ENCODE measurements around the gene CLDN19.
"Not testable (repeated sequence)": the region's sequence is repeated elsewhere in the genome, so short reads cannot be mapped to it uniquely, and the experiment has no call there.

CLDN19 gene

DNA sequence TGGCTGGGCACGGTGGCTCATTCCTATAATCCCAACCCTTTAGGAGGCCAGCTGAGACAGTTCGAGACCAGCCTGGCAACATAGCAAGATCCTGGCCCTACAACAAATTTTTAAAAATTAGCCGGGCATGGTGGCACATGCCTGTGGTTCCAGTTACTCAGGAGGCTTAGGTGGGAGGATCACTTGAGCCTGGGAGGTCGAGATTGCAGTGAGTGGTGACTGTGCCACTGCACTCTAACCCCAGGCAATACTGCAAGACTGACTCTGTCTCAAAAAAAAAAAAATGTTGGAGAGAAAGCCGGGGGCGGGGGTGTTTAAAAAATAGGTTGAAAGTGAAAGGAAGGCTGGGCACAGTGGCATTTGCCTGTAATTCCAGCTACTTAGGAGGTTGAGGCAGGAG is 16.5 kb downstream of the CLDN19 start:
- no peak overlapping the region for H3K4me3 ChIP-seq (ENCODE audit: low read depth, low read length)
- no peak for TF ChIP-seq CTCF (IDR thresholded peaks at IDR 0.05; ENCODE audit: borderline replicate concordance, insufficient read depth, low read depth, low read length)

DNA sequence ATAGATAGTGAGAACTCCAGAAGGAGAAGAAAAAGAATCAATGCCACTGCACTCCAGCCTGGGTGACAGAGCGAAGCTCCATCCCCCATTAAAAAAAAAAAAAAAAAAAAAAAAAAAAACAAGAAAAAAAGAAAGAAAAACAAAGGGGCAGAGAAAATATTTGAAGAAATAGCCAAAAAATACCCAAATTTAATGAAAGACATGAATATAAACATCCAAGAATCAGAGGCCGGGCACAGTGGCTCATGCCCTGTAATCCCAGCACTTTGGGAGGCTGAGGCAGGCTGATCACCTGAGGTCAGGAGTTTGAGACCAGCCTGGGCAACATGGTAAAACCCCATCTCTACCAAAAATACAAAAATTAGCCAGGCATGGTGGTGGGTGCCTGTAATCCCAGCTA is 17.6 kb downstream of the CLDN19 start:
- not testable (repeated sequence) for H3K4me3 ChIP-seq (ENCODE audit: low read depth, low read length)

DNA sequence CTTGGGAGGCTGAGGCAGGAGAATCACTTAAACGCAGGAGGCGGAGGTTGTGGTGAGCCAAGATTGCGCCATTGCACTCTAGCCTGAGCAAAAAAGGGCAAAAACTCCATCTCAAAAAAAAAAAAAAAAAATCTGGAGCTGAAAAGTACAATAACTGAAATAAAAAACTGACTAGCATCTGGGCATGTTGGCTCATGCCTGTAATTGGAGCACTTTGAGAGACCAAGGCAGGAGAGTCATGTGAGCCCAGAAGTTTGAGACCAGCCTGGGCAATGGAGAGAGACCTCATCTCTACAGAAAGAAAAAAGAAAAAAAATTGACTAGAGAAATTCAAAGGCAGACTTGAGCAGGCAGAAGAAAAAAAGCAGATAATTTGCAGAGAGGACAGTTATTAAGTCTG is 18.1 kb downstream of the CLDN19 start:
- no peak overlapping the region for H3K4me3 ChIP-seq (ENCODE audit: low read depth, low read length)
- no peak for TF ChIP-seq CTCF (IDR thresholded peaks at IDR 0.05; ENCODE audit: borderline replicate concordance, insufficient read depth, low read depth, low read length)

- TF ChIP-seq CTCF (IDR thresholded peaks at IDR 0.05; ENCODE audit: borderline replicate concordance, insufficient read depth, low read depth, low read length) = no peak
- H3K4me3 ChIP-seq (ENCODE audit: low read depth, low read length) = no peak overlapping the region
Measured at GRCh38 chr1:42720868-42721267, 19.2 kb downstream of the CLDN19 start.

DNA sequence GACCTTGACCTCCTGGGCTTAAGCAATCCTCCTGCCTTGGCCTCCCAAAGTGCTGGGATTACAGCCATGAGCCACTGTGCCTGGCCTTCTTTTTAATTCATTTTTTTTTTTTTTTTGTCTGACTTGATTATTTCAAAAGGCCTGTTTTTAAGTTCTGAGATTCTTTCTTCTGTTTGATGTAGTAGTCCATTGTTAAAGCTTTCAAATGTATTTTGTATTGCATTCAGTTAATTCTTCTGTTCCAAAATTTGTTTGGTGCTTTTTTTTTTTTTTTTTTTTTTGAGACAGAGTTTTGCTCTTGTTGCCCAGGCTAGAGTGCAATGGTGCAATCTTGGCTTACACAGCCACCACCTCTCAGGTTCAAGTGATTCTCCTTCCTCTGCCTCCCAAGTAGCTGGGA is 25.6 kb downstream of the CLDN19 start:
- not testable (repeated sequence) for H3K4me3 ChIP-seq (ENCODE audit: low read depth, low read length)

DNA sequence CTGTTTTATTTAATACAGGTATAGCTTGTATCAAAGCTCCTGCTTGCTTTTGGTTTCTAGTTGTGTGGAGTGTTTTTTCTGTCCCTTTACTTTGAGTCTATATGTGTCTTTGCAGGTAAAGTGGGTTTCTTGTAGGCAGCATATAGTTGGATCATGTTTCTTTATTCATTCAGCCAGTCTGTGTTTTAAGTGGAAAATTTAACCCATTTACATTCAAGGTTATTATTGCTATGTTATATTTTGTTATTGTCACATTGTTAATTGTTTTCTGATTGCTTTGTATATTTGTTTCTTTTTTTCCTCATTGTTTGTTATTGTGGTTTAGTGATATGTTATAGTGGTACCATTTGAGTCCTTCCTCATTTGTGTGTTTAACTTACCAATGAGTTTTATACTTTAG is 26.7 kb downstream of the CLDN19 start:
- no peak for TF ChIP-seq CTCF (IDR thresholded peaks at IDR 0.05; ENCODE audit: borderline replicate concordance, insufficient read depth, low read depth, low read length)
- H3K4me3 ChIP-seq (ENCODE audit: low read depth, low read length) = no peak overlapping the region

DNA sequence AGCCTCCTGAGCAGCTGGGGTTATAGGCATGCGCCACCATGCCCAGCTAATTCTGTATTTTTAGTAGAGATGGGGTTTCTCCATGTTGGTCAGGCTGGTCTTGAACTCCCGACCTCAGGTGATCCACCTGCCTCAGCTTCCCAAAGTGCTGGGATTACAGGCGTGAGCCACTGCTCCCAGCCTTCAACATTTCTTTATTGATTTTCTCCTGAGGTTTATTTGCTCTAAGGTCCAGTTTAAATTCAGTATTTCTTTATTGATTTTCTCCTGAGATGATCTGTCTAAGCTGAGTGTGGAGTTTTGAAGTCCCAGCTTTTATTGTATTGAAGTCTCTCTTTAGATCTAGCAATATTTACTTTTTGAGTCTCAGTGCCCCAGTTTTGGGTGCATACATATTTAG is 27.2 kb downstream of the CLDN19 start:
- not testable (repeated sequence) for H3K4me3 ChIP-seq (ENCODE audit: low read depth, low read length)

DNA sequence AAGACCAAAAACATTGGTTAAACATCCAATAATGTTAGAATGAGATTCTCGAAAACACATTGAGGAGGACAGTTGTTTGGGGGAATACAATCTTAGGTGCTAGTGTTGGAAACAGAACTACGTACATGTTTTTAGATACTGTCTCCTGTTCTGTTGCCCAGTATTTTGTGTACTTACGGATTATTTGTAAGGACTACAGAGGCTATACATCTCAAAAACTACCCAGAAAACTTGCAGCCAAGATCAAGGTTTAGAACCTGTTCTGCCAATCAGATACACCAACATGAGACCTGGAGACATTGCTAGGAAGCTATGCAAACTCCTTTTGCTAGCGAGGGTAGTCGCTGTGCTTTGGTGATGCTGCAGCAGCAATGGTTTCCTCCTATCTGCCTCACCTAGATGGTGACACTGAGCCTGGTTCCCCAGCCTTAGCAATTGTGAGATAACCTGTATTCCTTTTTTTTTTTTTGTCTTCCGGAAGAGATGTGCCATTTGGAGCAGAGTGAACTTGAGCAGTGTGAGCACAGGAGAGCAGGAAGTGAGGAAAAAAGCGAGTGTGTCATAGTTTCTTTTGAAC is 36.1 kb downstream of the CLDN19 start:
- TF ChIP-seq CTCF (IDR thresholded peaks at IDR 0.05; ENCODE audit: borderline replicate concordance, insufficient read depth, low read depth, low read length) = no peak

GRCh38 chr1:42700006-42700405 is 40.0 kb downstream of the CLDN19 start:
- TF ChIP-seq CTCF (IDR thresholded peaks at IDR 0.05; ENCODE audit: borderline replicate concordance, insufficient read depth, low read depth, low read length) = no peak
- H3K4me3 ChIP-seq (ENCODE audit: low read depth, low read length) = no peak overlapping the region

More for the DNA sequence above, 36.1 kb downstream of the CLDN19 start:
- no peak overlapping the region for H3K4me3 ChIP-seq (ENCODE audit: low read depth, low read length)
